K562 (cell line): ENCODE results near the gene AMBRA1. TPM values are rescaled to one million over a fixed set of nuclear protein-coding genes. Genes with fewer than 3 reads are reported as not detected.

Experiments
- CHCHD3 ChIP-seq: fragments of 250-450 bp; sonication (Bioruptor Pico); IDR thresholded peaks from 2 replicates; pipeline ENCODE4 v2.1.2; 2022; ENCODE audit warnings: mild to moderate bottlenecking
- EGR1 ChIP-seq: fragments of 450-650 bp; conservative IDR thresholded peaks from 2 replicates; pipeline ENCODE4 v1.6.1; 2017; ENCODE audit warnings: mild to moderate bottlenecking
- FOSL1 ChIP-seq: fragments of 200-800 bp; sonication (Bioruptor generic); conservative IDR thresholded peaks from 2 replicates; pipeline ENCODE4 v1.6.1; 2016; ENCODE audit warnings: missing genetic modification characterization, missing compliant biosample characterization
- GATAD2A ChIP-seq: fragments of 450-650 bp; IDR thresholded peaks from 2 replicates; pipeline ENCODE4 v1.6.1; 2017
- JUN ChIP-seq, 2 experiments: sonication (generic) in 1 of 2; formaldehyde crosslinking in 1 of 2; IDR thresholded peaks; 2 replicates each; pipeline versions ENCODE4 v1.6.1 to v1.8.0; 2012 to 2022; ENCODE audit warnings: borderline replicate concordance in 2 of 2, mild to moderate bottlenecking in 2 of 2, improper control_type of control experiment in 1 of 2, low read depth in 1 of 2, low read length in 1 of 2, missing genetic modification reagents in 1 of 2
- KDM1A ChIP-seq, 2 experiments: fragments of 450-650 bp; IDR thresholded peaks; 2 replicates each; pipeline ENCODE4 v1.6.1; 2016; ENCODE audit warnings: mild to moderate bottlenecking in 2 of 2
- MTA2 ChIP-seq: fragments of 450-650 bp; IDR thresholded peaks from 2 replicates; pipeline ENCODE4 v1.6.1; 2016; ENCODE audit warnings: low read depth
- MYNN ChIP-seq, 2 experiments: sonication (generic); formaldehyde crosslinking in 1 of 2; IDR thresholded peaks; 2 replicates each; pipeline versions ENCODE4 v1.5.0 to v1.6.1; 2016 to 2020; ENCODE audit warnings: antibody characterized with exemption in 1 of 2, missing genetic modification reagents in 1 of 2
- PCBP1 ChIP-seq: fragments of 200-400 bp; formaldehyde crosslinking; IDR thresholded peaks from 2 replicates; pipeline ENCODE4 v1.6.1; 2018; ENCODE audit warnings: mild to moderate bottlenecking, low read depth, low read length; ENCODE audit not compliant: poor library complexity, severe bottlenecking
- PML ChIP-seq: IDR thresholded peaks from 2 replicates; pipeline ENCODE4 v1.6.1; 2012; ENCODE audit warnings: low read length, inconsistent platforms
- RAD21 ChIP-seq, 2 experiments: fragments of 250-450 bp in 1 of 2; fragments of 450-650 bp in 1 of 2; sonication (Bioruptor Pico) in 1 of 2; formaldehyde crosslinking in 1 of 2; IDR thresholded peaks in 1 of 2; conservative IDR thresholded peaks in 1 of 2; 2 replicates each; pipeline versions ENCODE4 v1.4.0 to v1.8.0; 2020 to 2022; ENCODE audit warnings: mild to moderate bottlenecking in 2 of 2, moderate library complexity in 1 of 2
- RFX1 ChIP-seq: fragments of 450-650 bp; IDR thresholded peaks from 2 replicates; pipeline ENCODE4 v1.6.1; 2016; ENCODE audit warnings: mild to moderate bottlenecking, moderate library complexity
- TGIF2 ChIP-seq: sonication (generic); formaldehyde crosslinking; IDR thresholded peaks from 2 replicates; pipeline ENCODE4 v1.8.1; 2022; ENCODE audit warnings: mild to moderate bottlenecking, missing genetic modification reagents, moderate library complexity
- ZNF639 ChIP-seq, 2 experiments: fragments of 200-800 bp in 1 of 2; sonication (Bioruptor generic) in 1 of 2; sonication (generic) in 1 of 2; formaldehyde crosslinking in 1 of 2; IDR thresholded peaks in 1 of 2; conservative IDR thresholded peaks in 1 of 2; 2 replicates each; pipeline versions ENCODE4 v1.5.0 to v1.6.1; 2016 to 2020; ENCODE audit warnings: missing compliant biosample characterization in 1 of 2, missing genetic modification characterization in 1 of 2, missing genetic modification reagents in 1 of 2
- polyA plus RNA-seq, 8 experiments: library from polyadenylated mRNA; depleted of rRNA in 4 of 8; stranded (reverse) in 5 of 8; unstranded in 3 of 8; fragments of >200 nt; fragmentation: Nextera tagmentation in 2 of 8; fragmentation: Illumina TruSeq in 1 of 8; extraction: Ambion mirVana in 2 of 8; extraction: Trizol in 1 of 8; gene quantifications; 2 replicates each; pipeline versions ENCODE4 v1.2.1 to v1.2.3, GENCODE V29; 2011 to 2014; ENCODE audit warnings: inconsistent platforms in 1 of 8, missing spikeins in 1 of 8
- total RNA-seq, 7 experiments: library from RNA; depleted of rRNA in 6 of 7; stranded (reverse); fragments of >200 nt in 6 of 7; fragmentation: Illumina TruSeq in 2 of 7; extraction: Trizol in 2 of 7; gene quantifications; 2 replicates each; pipeline versions ENCODE4 v1.2.1 to v1.2.3, GENCODE V29; 2011 to 2021; ENCODE audit warnings: low replicate concordance in 1 of 7
- TF ChIP-seq, protein P1 (sequence below): IDR thresholded peaks from 2 replicates; pipeline ENCODE4 v1.6.1; 2012; ENCODE audit warnings: low read depth, low read length, improper control_type of control experiment, borderline replicate concordance
- TF ChIP-seq, protein P2 (sequence below), 2 experiments: fragments of 450-650 bp; IDR thresholded peaks; 2 replicates each; pipeline ENCODE4 v1.6.1; 2018; ENCODE audit warnings: mild to moderate bottlenecking in 2 of 2, low read depth in 1 of 2; ENCODE audit not compliant: partially characterized antibody in 2 of 2
- TF ChIP-seq, protein P3 (sequence below): sonication (generic); formaldehyde crosslinking; IDR thresholded peaks from 2 replicates; pipeline ENCODE4 v1.8.0; 2023; ENCODE audit warnings: mild to moderate bottlenecking, missing genetic modification reagents

The AMBRA1 gene
- total and polyA plus RNA-seq, 9 of the 15 experiments (the other 6 are each of a cell fraction or from before 2014, with no cell fraction given) = 0.15 to 24.5 (median 13.0) TPM

DNA sequence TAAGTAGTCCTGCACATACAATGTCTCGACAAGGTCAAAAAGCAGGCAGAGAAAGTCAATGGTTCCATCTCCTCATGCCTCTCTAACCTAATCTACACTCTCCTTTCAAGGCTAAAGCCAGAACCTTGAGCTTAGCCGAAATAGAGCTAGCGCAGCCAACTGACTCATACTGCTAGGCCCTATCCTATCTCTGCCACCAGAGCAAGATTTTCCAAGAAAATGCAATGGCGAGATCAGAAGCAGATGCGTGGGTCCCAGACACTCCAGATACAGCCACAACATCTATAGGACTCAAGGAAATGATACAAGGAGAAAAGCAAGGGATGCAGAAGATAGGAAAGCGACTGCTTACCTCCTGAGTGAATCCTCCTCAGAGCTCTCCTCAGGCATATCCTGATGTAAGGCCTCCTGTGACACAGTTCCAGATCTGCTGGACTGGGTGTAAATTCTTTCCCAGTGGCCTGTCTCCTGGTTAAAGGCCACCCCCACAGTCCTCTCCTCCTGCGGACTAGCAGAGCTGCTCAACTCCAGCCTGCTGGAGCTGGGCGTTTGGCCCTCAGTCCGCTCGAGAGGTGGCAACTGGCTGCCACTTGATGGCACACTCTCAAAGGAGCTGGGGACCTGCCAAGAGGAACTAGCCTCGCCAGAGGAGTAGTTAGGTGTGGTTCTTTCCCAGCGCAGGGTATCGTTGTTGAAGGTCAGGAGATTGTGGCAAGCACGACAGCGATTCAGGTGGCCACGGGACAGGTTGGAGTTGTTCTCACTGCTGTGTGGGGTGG, 52.0 kb downstream of the AMBRA1 start (continued):
- TF ChIP-seq PCBP1 = no peak
- TF ChIP-seq MTA2 = peak; percentile 84
- no peak for TF ChIP-seq RFX1
- peak; percentile 59; the same call in 1 of the 2 replicates for TF ChIP-seq MYNN (IDR thresholded peaks at IDR 0.05)
- no peak for TF ChIP-seq MYNN (CRISPR knock-in tag; IDR thresholded peaks at IDR 0.05)
- TF ChIP-seq EGR1 = peak; percentile 78
- peak; percentile 66; the same call in 1 of the 2 replicates for TF ChIP-seq GATAD2A
- TF ChIP-seq CHCHD3 (CRISPR knock-in tag) = no peak
- TF ChIP-seq TGIF2 (CRISPR knock-in tag) = no peak
- TF ChIP-seq PML = peak; percentile 45; the same call in 1 of the 2 replicates
- TF ChIP-seq, protein P1, sequence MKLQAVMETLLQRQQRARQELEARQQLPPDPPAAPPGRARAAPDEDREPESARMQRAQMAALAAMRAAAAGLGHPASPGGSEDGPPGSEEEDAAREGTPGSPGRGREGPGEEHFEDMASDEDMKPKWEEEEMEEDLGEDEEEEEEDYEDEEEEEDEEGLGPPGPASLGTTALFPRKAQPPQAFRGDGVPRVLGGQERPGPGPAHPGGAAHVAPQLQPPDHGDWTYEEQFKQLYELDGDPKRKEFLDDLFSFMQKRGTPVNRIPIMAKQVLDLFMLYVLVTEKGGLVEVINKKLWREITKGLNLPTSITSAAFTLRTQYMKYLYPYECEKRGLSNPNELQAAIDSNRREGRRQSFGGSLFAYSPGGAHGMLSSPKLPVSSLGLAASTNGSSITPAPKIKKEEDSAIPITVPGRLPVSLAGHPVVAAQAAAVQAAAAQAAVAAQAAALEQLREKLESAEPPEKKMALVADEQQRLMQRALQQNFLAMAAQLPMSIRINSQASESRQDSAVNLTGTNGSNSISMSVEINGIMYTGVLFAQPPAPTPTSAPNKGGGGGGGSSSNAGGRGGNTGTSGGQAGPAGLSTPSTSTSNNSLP = peak; percentile 67; the same call in 1 of the 2 replicates
- TF ChIP-seq, protein P2, sequence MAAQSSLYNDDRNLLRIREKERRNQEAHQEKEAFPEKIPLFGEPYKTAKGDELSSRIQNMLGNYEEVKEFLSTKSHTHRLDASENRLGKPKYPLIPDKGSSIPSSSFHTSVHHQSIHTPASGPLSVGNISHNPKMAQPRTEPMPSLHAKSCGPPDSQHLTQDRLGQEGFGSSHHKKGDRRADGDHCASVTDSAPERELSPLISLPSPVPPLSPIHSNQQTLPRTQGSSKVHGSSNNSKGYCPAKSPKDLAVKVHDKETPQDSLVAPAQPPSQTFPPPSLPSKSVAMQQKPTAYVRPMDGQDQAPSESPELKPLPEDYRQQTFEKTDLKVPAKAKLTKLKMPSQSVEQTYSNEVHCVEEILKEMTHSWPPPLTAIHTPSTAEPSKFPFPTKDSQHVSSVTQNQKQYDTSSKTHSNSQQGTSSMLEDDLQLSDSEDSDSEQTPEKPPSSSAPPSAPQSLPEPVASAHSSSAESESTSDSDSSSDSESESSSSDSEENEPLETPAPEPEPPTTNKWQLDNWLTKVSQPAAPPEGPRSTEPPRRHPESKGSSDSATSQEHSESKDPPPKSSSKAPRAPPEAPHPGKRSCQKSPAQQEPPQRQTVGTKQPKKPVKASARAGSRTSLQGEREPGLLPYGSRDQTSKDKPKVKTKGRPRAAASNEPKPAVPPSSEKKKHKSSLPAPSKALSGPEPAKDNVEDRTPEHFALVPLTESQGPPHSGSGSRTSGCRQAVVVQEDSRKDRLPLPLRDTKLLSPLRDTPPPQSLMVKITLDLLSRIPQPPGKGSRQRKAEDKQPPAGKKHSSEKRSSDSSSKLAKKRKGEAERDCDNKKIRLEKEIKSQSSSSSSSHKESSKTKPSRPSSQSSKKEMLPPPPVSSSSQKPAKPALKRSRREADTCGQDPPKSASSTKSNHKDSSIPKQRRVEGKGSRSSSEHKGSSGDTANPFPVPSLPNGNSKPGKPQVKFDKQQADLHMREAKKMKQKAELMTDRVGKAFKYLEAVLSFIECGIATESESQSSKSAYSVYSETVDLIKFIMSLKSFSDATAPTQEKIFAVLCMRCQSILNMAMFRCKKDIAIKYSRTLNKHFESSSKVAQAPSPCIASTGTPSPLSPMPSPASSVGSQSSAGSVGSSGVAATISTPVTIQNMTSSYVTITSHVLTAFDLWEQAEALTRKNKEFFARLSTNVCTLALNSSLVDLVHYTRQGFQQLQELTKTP (IDR thresholded peaks at IDR 0.05; ENCODE audit: low read depth in 1 of 2, partially characterized antibody in 2 of 2) = peak in 1 of 2 experiments; percentile 27
- peak; percentile 94 to 95 for TF ChIP-seq KDM1A (IDR thresholded peaks at IDR 0.05)
- TF ChIP-seq JUN (IDR thresholded peaks at IDR 0.05; ENCODE audit: borderline replicate concordance, low read depth, low read length) = peak; percentile 65; the same call in 1 of the 2 replicates
- TF ChIP-seq JUN (CRISPR knock-in tag; IDR thresholded peaks at IDR 0.05; ENCODE audit: borderline replicate concordance) = no peak
- TF ChIP-seq RAD21 (CRISPR knock-in tag; conservative IDR thresholded peaks at IDR 0.05 in 1 of 2, IDR thresholded peaks at IDR 0.05 in 1 of 2) = peak in 1 of 2 experiments; percentile 38; a peak in 2 of 4 replicates
- TF ChIP-seq ZNF639 (CRISPR knock-in tag; conservative IDR thresholded peaks at IDR 0.05 in 1 of 2, IDR thresholded peaks at IDR 0.05 in 1 of 2) = no peak
- peak; percentile 93 for TF ChIP-seq FOSL1 (tag)
- TF ChIP-seq, protein P3, sequence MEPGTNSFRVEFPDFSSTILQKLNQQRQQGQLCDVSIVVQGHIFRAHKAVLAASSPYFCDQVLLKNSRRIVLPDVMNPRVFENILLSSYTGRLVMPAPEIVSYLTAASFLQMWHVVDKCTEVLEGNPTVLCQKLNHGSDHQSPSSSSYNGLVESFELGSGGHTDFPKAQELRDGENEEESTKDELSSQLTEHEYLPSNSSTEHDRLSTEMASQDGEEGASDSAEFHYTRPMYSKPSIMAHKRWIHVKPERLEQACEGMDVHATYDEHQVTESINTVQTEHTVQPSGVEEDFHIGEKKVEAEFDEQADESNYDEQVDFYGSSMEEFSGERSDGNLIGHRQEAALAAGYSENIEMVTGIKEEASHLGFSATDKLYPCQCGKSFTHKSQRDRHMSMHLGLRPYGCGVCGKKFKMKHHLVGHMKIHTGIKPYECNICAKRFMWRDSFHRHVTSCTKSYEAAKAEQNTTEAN (CRISPR knock-in tag) = no peak
